GM19372 (cell line): ENCODE data around the gene MOV10L1.

Experiments
- ATAC-seq: cut with Tn5 transposase; IDR thresholded peaks from one replicate; pipeline ENCODE4 v1.9.1; 2021; ENCODE audit warnings: mild to moderate bottlenecking, low read depth, moderate library complexity; ENCODE audit not compliant: unreplicated experiment

MOV10L1 gene

GRCh38 chr22:50173311-50173982 is 83.6 kb downstream of the MOV10L1 start:
- no peak for ATAC-seq

GRCh38 chr22:50173983-50174355 is 84.2 kb downstream of the MOV10L1 start:
- ATAC-seq = no peak

DNA sequence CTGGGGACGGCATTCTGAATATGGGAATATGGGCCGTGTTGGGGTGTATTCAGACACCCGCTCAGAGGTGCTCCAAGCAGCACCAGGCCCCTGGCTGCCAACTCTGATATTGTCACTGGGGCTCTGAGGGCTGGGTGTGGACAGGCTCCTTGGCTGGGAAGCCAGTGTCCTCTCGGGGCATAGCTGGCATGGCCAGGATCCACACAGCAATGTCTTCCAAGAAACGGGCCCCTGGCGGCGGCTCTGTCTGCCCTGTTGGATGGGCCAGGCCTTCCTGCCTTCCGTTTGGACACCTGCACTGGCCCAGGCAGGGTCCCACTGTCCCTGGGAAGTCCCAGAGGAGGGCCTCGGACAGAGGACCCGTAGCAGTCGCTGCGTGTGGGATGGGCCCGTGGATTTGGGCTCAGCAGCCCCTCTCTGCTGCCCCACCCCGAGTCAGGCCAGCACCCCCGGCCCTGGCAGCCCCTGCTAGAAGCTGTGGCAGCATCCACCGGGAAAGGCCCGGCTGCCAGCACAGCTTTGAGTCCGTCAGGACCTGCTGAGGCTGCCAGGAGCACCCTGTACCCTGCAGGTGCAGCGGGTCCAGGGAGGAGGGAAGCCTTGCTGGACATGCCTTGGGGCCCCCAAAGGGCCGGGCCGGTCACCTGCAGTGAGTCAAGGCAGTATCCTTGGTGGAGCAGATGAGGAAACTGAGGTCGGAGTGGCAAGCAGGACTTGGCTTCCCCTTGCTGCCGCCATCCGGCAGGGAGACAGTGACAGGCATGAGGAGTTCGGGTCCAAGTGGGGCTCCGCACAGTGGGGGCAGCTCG is 84.8 kb downstream of the MOV10L1 start:
- no peak for ATAC-seq

GRCh38 chr22:50175191-50175461 is 85.3 kb downstream of the MOV10L1 start:
- ATAC-seq = no peak

DNA sequence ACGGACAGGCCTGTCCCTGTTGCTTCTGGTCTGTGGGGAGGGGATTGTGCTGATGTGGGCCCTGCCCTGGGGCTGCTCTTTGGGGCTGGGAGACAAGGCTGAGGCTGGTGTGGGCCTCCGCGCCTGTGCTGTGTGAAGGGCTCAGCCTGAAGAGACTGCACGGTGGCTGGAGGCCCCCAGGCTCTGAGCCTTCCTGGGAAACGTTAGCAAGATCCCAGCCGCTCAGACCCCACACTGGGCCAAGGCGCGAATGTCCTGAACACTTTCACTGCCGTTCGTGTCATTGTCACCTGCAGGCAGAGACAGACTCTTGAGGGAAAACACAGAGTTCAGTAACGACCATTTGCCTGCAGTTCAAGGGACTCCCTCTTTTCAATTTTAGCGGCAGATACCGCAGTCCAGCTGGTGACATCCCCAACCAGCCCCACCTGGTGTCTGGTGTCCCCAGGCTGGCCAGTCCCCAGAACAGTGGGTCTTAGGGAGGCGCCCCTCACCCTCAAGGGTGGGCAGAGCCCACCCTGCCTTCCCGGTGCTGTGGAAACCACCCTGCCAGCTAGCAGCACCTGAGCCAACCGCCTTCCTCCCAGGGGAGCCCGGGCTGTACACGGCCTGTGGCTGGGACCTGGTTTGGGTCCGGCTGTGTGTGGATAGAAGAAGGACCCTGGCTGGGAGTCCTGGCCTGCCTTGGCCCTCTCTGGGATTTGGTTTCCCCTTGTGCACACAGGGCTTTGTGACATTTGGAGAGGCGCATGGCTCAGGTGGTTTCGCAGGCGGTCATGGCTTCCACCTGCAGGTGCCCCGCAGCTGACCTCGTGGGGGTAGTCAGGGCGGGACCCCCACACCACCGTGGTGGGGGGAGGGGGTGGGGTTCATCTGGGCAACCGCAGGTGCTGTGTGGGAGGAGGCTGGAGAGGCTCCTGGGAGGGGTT is 86.4 kb downstream of the MOV10L1 start:
- no peak for ATAC-seq

DNA sequence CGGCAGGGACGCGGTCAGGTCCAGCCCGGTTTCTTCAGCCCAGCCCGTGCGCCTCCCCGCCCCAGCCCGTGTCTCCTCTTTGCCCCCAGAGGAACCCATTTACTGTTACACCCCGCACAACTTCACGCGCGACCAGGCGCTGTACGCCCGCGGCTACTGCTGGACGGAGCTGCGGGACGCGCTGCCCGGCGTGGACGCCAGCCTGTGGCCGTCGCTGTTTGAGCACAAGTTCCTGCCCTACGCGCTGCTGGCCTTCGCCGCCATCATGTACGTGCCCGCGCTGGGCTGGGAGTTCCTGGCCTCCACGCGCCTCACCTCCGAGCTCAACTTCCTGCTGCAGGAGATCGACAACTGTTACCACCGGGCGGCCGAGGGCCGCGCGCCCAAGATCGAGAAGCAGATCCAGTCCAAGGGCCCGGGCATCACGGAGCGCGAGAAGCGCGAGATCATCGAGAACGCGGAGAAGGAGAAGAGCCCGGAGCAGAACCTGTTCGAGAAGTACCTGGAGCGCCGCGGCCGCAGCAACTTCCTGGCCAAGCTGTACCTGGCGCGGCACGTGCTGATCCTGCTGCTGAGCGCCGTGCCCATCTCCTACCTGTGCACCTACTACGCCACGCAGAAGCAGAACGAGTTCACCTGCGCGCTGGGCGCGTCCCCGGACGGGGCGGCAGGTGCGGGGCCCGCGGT is 87.2 kb downstream of the MOV10L1 start:
- no peak for ATAC-seq

GRCh38 chr22:50177537-50178470 is 88.0 kb downstream of the MOV10L1 start:
- ATAC-seq = no peak

GRCh38 chr22:50178471-50178864 is 88.7 kb downstream of the MOV10L1 start:
- no peak for ATAC-seq

DNA sequence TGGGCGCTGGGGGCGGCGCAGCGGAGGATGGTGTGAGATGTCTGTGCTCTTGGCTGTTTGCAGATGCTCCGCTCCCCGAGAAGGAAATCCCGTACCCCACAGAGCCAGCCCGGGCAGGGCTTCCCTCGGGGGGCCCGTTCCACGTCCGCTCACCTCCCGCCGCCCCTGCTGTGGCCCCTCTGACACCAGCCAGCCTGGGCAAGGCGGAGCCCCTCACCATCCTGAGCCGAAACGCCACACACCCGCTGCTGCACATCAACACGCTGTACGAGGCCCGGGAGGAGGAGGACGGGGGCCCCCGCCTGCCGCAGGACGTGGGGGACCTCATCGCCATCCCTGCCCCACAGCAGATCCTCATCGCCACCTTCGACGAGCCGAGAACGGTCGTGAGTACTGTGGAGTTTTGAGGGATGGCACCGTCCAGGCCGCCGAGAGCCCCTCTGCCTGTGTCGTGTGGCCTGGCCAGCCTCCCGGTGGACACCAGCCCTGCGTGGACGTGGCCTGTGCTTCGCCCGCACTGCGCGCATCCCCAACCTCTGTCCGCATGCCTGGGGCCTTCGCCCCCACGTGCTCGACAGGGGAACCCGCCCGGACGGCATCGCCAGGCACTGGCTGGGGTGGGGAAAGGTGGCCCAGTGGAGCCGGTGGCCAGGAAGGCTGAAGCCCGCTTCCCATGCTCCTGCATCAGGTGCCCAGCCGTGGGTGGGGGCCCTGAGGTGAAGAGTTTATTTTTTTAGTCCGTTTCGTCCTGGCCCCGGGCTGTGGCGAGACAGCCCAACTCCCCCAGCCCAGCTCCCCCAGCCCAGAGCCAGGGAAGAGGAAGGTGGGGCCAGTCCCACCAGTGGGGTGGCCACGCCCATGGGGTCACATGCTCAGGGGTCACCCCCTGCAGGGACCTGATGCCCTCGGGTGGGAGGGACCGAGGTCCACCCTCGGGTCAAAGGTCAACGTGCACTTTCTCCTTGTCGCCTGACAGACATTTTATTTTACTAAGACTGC is 89.4 kb downstream of the MOV10L1 start:
- no peak for ATAC-seq

GRCh38 chr22:50179937-50180726 is 90.3 kb downstream of the MOV10L1 start:
- ATAC-seq = no peak

- ATAC-seq = no peak
Observed at GRCh38 chr22:50180727-50181521, 91.1 kb downstream of the MOV10L1 start.

DNA sequence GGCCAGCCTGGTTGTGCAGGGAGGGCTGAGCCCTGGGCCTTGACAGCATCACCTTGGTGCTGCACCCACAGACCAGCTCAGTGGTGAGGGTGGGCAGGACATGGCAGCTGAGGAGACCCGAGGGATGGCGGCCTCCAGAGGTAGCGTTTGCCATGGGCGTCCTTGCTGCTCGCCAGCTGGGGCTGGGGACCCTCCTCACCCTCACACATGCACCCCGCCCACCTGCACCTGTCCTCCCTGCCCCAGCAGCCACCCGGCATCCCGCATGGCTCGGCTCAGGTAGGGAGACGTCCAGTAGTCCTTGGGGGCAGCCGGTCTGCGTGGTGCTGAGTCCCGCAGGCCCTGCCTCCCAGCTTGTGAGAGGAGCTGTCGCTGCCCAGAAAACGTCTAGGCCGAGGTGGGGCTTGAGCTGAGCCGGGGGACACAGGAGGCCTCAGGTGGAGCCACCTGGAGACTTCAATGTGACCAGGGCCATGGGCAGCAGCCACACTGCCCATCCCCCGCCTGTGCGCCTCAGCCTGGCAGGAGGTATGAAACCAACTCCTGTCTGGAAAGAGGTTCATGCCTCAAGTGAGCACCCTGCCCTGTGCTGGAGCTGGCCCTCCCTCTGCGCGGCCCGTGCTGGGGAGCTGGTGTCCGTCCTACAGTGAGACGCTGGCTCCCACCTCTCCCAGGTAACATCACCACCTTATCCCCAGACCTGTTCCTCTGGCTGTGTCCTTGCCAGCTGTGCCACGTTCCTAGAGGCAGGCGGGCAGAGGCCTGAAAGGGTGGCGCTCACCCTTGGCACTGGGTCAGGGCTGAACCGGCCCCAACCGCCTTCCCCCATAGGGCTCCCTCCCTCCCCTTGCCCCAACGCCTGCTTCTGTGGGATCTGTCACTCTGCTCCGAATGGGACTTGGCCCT is 92.6 kb downstream of the MOV10L1 start:
- ATAC-seq = no peak

GRCh38 chr22:50183141-50183971 is 93.5 kb downstream of the MOV10L1 start:
- no peak for ATAC-seq

DNA sequence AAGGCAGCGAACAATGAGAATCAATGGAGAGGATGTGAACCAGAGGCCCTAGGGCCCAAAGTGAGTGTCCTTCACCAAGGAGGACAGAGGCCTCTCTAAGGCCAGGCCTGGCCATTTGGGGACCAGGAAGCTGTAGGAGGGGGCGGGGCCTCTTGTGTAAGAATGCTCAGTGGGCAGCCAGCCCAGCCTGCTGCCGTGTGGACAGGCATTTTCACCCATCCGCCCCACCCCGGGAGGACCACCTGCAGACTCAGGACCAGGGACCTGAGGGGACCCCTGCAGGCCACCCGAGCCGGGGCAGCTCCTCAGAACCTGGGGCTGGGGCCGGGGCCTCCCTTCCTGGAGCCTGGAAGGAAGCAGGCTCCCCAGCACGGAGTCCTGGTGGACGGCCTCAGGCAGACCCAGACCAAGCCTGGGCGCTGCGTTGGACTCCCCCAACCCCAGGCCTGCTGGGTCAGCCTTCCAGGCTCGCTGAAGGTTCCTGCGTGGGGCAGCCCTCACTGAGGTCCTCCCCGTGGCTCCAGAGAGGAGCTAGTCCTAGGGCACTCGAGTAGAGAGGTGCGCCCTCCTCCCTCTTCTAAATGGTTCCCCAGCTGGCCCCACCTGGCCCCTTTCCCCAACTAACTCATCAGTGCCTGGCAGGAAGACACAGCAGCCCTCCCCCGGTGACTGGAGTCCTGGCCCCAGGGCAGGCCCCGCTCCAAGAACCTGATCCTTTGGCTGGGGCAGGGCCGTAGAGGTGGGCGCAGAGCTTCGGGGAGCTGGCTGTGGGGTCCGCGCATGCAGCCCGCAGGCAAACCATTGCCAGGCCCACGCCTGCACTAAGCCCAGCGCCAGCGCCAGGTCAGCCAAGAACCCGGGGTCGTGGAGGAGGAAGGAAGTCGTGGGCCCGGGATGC is 94.4 kb downstream of the MOV10L1 start:
- no peak for ATAC-seq
